ENCODE data around the gene SBNO1.

Gene SBNO1

GRCh38 chr12:123356159-123356670 lies 8.4 kb downstream of the SBNO1 start:
- TF ChIP-seq, protein P1, sequence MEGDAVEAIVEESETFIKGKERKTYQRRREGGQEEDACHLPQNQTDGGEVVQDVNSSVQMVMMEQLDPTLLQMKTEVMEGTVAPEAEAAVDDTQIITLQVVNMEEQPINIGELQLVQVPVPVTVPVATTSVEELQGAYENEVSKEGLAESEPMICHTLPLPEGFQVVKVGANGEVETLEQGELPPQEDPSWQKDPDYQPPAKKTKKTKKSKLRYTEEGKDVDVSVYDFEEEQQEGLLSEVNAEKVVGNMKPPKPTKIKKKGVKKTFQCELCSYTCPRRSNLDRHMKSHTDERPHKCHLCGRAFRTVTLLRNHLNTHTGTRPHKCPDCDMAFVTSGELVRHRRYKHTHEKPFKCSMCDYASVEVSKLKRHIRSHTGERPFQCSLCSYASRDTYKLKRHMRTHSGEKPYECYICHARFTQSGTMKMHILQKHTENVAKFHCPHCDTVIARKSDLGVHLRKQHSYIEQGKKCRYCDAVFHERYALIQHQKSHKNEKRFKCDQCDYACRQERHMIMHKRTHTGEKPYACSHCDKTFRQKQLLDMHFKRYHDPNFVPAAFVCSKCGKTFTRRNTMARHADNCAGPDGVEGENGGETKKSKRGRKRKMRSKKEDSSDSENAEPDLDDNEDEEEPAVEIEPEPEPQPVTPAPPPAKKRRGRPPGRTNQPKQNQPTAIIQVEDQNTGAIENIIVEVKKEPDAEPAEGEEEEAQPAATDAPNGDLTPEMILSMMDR (IDR thresholded peaks at IDR 0.05; ENCODE audit: insufficient read depth, low read length, poor library complexity, severe bottlenecking), result no peak
- no peak for TF ChIP-seq EZH2phosphoT487 (conservative IDR thresholded peaks at IDR 0.05; ENCODE audit: low read length)
- Histone ChIP-seq H4K20me1 (ENCODE audit: low read depth, low read length) (peaks cover 10% of the 10 kb centered on the region), H3K9me2 (replicated peaks; ENCODE audit: insufficient read depth, low read length) (no peaks in the 10 kb centered on the region), H3K79me2 (ENCODE audit: insufficient read depth, low read length) (peaks cover 100% of the 10 kb centered on the region), H3F3A (ENCODE audit: insufficient read depth) (no peaks in the 10 kb centered on the region), H2AFZ (ENCODE audit: low read depth, low read length, severe bottlenecking) (no peak overlapping the region), H3K4me2 (ENCODE audit: low read depth, low read length, poor library complexity, severe bottlenecking) (no peak overlapping the region), H3K9ac (ENCODE audit: low read length) (no peak overlapping the region), H3K36me3 (ENCODE audit: low read length) (no peaks in the 10 kb centered on the region), H3K9me3 (ENCODE audit: insufficient read depth, low read length) (no peaks in the 10 kb centered on the region), H3K27ac (ENCODE audit: low read depth, low read length) (no peak overlapping the region), H3K27me3 (ENCODE audit: low read length) (no peaks in the 10 kb centered on the region), H3K4me3 (ENCODE audit: insufficient read depth, low read length, poor library complexity, severe bottlenecking) (no peak overlapping the region)

DNA sequence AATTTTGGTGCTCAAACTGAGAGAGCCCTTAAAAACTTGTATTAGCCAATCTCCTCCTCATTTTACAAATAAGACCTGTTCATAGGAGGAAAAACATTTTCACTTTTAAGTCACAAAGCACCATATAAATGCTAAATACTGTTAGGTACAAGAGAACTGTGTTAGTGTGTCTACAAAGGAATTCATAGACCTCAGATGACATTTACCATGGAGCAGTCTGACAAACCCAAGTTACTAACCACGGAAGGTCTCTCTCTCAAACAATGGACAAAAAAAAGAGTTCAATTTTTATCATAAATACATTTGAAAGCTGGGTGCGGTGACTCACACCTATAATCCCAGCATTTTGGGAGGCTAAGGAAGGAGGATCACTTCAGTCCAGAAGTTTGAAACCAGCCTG lies 10.0 kb downstream of the SBNO1 start:
- H3K9me2 ChIP-seq (replicated peaks; ENCODE audit: insufficient read depth, low read length), result no peaks in the 10 kb centered on the region
- H2AFZ ChIP-seq (ENCODE audit: low read depth, low read length, severe bottlenecking), result no peak overlapping the region
- H3K4me2 ChIP-seq (ENCODE audit: low read depth, low read length, poor library complexity, severe bottlenecking), result no peak overlapping the region
- H3K4me3 ChIP-seq (ENCODE audit: insufficient read depth, low read length, poor library complexity, severe bottlenecking), result no peak overlapping the region
- H3K79me2 ChIP-seq (ENCODE audit: insufficient read depth, low read length), result peaks cover 99% of the 10 kb centered on the region
- H3K27me3 ChIP-seq (ENCODE audit: low read length), result no peaks in the 10 kb centered on the region
- H3K9ac ChIP-seq (ENCODE audit: low read length), result no peak overlapping the region
- no peaks in the 10 kb centered on the region for H3F3A ChIP-seq (ENCODE audit: insufficient read depth)
- no peaks in the 10 kb centered on the region for H3K36me3 ChIP-seq (ENCODE audit: low read length)
- H3K27ac ChIP-seq (ENCODE audit: low read depth, low read length), result no peak overlapping the region
- H4K20me1 ChIP-seq (ENCODE audit: low read depth, low read length), result peaks cover 12% of the 10 kb centered on the region
- H3K9me3 ChIP-seq (ENCODE audit: insufficient read depth, low read length), result no peaks in the 10 kb centered on the region
- no peak for TF ChIP-seq EZH2phosphoT487 (conservative IDR thresholded peaks at IDR 0.05; ENCODE audit: low read length)
- TF ChIP-seq, protein P1 (IDR thresholded peaks at IDR 0.05; ENCODE audit: insufficient read depth, low read length, poor library complexity, severe bottlenecking), result no peak

- no peaks in the 10 kb centered on the region for H3K9me2 ChIP-seq (replicated peaks; ENCODE audit: insufficient read depth, low read length)
- peaks cover 6% of the 10 kb centered on the region for H4K20me1 ChIP-seq (ENCODE audit: low read depth, low read length)
- H3K27ac ChIP-seq (ENCODE audit: low read depth, low read length), result no peak overlapping the region
- no peaks in the 10 kb centered on the region for H3K27me3 ChIP-seq (ENCODE audit: low read length)
- H3K79me2 ChIP-seq (ENCODE audit: insufficient read depth, low read length), result peaks cover 79% of the 10 kb centered on the region
- H3K4me3 ChIP-seq (ENCODE audit: insufficient read depth, low read length, poor library complexity, severe bottlenecking), result no peak overlapping the region
- TF ChIP-seq EZH2phosphoT487 (conservative IDR thresholded peaks at IDR 0.05; ENCODE audit: low read length), result no peak
- TF ChIP-seq, protein P1 (IDR thresholded peaks at IDR 0.05; ENCODE audit: insufficient read depth, low read length, poor library complexity, severe bottlenecking), result no peak
- no peak overlapping the region for H2AFZ ChIP-seq (ENCODE audit: low read depth, low read length, severe bottlenecking)
- no peak overlapping the region for H3K4me2 ChIP-seq (ENCODE audit: low read depth, low read length, poor library complexity, severe bottlenecking)
- H3K9me3 ChIP-seq (ENCODE audit: insufficient read depth, low read length), result no peaks in the 10 kb centered on the region
- no peak overlapping the region for H3K9ac ChIP-seq (ENCODE audit: low read length)
- peaks cover 4% of the 10 kb centered on the region; the same call in 1 of the 2 replicates for H3K36me3 ChIP-seq (ENCODE audit: low read length)
- H3F3A ChIP-seq (ENCODE audit: insufficient read depth), result no peaks in the 10 kb centered on the region
Measured at GRCh38 chr12:123351349-123351748, 13.3 kb downstream of the SBNO1 start.
